Measurements from ENCODE around the gene PAX3.

DNA sequence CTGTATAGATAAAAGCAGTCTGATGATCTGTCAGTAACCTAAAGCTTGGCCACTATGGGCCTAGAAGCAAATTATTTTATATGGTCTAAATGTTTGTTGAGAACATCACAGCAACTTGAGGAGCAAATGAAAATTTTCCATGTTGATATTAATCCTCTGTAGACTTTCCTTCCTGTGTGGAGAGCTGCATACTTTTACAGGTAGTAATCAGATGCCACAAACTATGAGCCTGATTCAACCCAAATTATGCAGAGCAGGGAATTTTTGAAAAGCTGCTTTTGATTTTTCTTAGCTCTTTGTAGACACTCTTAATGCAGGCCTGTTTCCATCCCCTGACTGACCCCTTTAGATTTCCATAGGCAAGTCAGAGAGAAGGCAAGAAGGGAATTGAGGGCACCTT, 17.3 kb downstream of the PAX3 start:
- TF ChIP-seq, protein P1, sequence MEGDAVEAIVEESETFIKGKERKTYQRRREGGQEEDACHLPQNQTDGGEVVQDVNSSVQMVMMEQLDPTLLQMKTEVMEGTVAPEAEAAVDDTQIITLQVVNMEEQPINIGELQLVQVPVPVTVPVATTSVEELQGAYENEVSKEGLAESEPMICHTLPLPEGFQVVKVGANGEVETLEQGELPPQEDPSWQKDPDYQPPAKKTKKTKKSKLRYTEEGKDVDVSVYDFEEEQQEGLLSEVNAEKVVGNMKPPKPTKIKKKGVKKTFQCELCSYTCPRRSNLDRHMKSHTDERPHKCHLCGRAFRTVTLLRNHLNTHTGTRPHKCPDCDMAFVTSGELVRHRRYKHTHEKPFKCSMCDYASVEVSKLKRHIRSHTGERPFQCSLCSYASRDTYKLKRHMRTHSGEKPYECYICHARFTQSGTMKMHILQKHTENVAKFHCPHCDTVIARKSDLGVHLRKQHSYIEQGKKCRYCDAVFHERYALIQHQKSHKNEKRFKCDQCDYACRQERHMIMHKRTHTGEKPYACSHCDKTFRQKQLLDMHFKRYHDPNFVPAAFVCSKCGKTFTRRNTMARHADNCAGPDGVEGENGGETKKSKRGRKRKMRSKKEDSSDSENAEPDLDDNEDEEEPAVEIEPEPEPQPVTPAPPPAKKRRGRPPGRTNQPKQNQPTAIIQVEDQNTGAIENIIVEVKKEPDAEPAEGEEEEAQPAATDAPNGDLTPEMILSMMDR (IDR thresholded peaks at IDR 0.05), result no peak
- TF ChIP-seq EP300 (IDR thresholded peaks at IDR 0.05), result no peak
